ENCODE measurements around the gene ST3GAL5.
"Not testable (repeated sequence)": the region's sequence is repeated elsewhere in the genome, so short reads cannot be mapped to it uniquely, and the experiment has no call there.

ST3GAL5 gene

DNA sequence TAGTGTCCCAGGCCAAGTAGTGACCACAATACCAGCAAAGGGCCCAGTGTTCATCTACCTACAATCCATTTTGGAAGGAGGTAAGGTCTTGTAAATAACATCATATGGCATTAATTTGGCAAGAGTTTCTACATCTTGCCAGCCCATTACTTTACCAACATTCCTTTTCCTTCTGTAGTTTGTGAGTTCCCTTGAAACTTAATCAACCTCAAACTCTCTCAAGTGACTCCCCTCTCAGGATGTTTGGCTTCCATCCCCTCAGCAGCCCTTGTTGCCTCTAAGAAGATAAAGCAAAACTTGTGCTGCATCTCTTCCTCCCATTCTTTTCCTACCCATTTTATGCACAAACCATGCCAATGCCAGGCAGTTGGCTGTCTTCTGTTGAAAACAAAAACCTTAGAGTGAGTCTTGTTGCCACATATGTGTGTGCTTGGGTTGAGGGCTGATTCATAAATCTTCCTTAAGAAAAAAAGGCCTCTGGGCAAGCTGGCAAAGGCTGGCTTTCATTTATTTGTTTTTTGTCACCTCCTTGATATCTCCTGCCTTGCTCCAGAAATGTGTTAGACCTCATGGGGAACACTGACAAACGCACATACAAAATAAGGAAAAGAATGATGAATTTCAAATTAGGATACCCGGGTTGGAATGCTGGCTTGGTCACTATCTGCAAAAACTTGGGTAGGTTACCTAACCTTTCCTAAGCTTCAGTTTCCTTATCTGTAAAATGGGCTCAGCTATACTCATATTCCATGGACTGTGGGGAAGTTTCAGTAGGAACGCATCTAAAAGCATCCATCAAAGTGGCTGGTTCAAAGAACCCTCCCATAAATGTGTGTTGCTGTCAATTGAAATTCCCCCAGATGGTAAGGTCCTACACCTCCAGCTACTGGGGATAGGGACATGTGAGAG is 29.4 kb upstream of the ST3GAL5 start:
- DNase-seq = no peak

DNA sequence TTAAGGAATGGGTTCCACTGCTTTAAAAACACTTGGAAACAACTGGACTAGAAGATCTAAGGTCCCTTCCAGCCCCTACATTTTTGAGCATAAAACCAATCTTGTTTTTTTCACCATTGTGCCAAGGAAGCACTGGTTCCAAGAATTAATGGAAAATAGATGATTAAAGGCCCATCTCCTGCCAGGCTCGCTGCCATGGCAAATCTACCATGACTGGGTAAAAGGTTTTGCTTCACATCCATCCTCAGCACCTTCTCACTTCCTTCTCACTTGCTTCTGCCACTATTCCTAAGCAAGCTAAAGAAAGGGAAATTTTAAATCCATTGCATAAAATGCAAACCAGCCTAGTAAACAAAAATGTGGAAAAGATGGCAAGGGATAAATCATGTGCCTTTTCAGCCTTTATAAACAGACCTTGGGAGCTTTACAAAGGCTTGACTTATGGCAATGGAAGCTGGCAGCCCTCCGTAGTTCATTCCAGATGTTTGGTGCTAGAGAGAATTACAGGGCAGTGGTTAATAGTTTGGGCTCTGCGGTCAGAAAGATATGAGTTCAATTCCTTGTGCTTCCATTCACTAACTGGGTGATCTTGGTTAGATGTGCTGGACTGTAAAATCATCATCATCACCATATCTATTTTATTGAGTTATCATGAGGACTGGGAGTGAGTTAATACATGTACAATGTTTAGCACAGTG is 27.0 kb upstream of the ST3GAL5 start:
- DNase-seq = no peak

DNA sequence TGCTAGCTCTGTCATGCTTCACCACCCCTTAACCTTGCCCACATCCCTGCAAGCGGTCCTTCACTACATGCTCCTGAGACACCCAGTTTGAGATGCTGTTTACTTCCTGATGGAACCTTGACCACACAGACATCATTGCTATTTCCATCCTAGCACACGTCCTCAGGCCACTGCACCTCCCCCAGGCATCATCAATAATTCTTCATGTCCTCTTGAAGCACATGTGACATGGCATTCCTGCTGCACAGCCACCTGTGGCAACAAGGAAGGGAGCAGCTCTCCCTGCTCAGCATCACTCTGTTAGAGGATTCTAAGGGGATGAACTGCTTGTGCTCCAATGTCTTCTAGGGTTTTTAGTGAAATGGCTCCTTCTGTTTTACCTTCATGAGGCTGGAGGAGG is 26.1 kb upstream of the ST3GAL5 start:
- no peak for DNase-seq

DNA sequence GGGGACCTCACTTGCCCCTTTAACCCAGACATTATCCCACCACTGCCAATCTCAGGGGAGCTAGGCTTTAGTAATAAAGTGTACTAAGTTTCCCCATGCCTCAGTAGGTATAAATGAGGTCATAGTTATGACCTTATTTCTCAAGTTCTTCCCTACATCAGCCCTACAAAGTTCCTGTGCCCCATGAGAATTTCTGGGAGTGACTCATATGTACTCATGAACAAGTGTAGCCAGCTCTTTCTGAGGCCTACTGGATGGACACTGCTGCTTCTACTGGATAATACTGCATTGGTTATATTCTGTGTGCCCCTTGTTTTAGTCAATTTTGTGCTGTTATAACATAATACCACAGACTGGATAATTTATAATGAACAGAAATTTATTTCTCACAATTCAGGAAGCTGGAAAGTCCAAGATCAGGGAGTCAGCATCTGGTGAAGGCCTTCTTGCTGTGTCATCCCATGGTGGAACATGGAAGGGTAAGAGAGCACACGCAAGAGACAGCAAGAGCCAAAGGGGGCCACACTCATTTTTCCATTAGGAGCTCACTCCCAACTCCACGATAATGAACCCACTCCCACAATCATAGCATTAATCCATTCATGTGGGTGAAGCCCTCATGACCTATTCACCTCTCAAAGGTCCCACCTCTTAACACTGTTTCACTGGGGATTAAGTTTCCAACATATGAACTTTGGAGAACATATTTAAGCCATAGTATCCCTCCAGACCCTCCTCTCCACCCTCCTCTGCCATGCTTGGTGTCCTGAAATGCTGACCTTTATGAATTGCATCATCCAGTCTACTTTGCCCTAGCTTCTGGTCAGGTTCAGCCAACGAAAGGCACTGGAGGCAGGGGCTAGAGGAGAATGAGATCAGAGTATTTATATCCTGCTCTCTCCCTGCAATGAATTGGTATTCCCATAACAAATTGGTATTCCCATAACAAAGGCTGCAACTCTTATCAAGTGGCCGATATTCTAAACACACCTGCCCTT is 25.4 kb upstream of the ST3GAL5 start:
- DNase-seq = no peak

DNA sequence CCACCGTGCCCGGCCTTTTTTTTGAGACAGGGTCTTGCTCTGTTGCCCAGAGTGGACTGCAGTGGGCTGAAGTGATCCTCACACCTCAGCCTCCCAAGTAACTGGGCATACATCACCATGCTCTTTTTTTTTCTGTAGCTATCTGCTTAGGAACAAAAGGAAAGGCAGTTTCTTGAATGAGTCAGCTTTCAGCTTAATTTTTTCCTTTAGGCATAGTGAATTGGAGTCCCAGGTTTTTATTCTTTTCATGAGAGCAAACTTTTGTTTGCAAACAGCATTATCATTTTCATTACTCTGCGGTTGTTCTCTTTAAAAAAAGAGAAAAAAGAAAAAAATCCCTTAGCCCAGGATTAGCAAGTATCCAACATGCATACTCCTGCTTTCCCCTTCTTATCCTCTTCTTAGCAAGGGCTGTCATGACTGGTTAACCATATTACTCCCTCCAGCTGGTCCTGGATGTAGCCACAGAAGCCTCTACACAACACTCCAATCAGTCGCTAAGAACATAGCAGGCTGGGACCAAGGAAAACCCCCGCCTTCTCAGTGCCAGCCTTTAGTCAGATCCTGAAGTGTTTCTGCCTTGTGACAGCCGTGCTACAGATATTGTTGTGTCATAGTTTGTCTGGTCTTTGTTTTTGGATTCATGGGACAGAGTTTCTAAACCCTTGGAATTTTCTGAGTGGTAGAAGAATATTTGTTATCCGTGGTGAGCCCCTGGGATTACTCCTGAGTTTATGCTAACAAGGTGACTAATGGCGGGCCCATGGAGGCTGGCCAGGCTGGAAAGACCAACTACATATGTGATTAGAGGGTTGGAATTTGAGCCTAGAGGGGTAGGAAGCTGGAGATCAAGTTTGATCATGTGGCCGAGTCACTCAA is 23.3 kb upstream of the ST3GAL5 start:
- DNase-seq = no peak

DNA sequence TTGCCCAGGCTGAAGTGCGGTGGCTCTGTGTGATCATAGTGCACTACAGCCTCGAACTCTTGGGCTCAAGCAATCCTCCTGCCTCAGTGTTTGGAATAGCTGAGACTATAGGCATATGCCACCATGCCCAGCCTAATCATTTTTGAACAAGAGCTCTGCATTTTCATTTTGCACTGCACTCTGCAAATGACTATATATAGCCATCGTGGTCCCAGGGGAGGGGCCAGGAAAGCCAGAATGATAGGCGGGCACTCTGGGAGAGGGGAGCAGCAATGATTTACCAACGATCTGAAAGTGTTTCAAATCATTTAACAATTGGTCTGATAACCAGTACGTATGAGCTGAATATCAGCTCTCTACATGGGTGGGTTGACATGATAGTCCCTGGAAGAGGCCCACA is 22.3 kb upstream of the ST3GAL5 start:
- DNase-seq = no peak

DNA sequence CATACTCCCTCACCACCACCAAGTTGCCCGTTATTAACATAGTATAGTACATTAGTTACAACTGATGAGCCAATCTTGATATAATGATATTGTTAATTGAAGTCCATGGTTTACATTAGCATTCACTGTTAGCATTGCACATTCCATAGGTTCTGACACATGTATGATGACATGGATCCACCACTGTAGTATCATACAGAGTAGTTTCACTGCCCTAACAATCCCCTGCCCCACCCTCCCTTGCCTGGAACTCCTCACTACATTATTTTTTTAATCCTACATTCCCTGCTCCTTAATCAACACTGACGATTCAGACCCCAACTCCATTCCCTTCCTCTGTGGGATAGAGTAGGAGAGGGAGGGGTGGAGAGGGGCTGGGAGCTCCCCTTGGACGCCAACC is 20.2 kb upstream of the ST3GAL5 start:
- DNase-seq = no peak

DNA sequence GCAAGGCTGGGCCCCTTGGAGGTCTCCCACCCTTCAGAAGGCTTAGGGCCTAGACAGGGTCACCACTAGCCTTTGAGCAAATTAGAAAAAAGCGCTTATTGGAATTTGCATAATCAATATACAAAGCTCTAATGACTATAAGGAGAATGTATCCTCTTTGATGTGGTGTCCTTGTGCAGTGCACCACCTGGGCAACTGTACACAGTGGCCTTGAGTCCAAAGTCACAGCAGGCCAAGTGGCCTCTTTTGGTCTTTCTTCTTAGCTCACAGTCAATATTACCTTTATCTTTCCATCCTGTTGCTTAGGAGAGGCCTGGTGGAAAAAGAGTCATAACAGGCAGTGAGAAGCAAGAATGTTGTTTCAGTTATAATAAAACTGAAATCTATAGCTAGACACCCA is 19.7 kb upstream of the ST3GAL5 start:
- DNase-seq = no peak

DNA sequence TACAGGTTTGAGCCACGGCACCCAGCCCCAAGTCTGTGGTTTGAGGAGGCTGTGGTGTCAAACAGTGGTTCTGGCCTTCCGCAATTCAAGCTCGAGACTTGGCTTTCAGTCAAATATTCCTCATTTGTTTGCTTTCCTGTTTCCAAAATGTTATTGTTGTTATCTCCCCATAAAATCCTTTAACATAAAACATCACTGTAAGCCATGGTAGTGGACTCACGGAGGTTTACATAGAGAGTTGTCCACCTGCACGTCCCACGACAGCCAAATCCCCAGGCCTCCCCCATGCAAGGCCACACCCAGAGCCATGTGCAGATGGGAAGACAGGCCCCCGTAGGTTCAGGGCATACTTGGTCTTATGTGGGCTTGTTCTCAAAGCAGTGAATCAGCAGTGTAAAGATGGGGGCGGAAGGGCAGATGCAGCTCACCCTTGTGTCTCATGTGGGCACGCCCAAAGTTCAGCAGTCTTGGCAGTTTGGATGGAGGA is 18.9 kb upstream of the ST3GAL5 start:
- DNase-seq = no peak

DNA sequence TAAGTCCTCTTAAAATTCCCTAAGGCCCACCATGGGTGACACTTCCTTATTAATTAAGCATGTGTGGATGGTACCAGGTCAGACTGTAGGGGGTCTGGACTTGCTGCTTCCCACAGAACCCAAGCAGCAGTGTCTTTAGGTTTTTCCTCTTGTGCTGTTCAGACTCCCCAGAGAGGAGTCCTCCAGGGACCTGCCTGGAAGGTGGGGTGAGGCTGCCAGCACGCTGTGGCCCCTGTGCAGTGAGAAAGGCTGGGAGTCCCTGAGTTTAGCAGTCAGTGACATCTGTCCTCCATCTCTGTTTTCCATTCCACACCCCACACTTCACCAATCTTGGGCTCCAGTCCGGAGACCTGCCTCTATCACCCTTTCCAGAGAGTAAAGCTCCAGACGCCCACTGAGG is 18.0 kb upstream of the ST3GAL5 start:
- no peak for DNase-seq

DNA sequence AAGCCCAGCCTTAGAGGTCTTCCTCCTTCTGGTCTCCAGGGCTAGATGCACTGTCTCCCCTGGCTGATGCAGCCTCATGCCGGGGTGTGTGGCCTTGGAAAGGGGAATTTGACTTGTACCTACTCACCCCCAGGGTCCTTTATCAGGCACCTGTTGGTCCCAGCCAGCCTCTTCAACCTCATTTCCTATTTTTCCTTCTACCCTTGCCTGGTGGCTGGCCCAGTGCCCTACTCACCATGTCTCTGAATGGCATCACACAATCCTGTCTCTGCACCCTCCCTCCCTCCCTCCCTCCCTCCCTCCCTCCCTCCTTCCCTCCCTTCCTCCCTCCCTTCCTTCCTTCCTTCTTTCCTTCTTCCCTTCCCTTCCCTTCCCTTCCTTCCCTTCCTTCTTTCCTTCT is 17.1 kb upstream of the ST3GAL5 start:
- DNase-seq = no peak

DNA sequence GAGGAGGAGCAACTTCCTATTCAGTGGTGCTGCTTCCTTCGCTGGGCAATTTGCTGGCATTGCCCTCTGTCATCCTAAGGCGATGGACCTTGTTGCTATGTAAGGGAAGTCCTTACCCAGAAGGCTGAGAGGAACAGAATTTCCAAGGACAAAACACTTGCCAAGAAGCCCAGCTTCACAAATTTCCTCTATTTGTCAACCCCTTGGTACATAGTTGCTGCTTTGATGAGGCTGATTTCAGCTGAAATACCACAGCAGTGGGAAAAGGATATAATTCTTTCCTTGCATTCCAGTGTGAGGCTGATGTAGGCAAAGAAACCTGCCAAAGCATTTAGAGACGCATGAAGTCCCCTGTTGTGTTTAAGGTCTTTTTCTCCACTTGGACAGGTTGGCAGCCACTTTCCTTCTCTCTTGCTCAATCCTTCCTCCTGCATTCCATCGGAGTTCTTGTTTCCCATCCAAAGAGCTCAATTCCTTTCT is 16.4 kb upstream of the ST3GAL5 start:
- no peak for DNase-seq

DNA sequence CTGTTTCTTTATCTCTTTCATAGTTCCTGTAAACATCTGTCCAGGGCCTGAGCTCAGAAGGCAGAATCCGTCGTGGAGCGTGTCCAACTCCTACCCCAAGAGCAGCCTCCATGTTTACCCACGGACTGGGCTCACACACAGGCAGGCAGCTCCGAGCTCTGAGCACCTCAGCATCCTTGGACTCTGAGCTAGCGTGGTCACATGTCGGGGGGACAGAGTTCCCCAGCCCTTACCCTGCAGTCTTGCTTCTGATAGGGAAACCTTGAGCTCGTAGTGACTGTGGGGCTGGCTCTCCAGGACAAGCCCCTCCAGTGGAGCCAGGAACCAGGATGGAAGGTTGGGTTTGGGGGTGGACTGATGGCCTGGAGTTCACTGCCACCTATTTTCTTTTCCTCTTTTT is 15.1 kb upstream of the ST3GAL5 start:
- DNase-seq = no peak

DNA sequence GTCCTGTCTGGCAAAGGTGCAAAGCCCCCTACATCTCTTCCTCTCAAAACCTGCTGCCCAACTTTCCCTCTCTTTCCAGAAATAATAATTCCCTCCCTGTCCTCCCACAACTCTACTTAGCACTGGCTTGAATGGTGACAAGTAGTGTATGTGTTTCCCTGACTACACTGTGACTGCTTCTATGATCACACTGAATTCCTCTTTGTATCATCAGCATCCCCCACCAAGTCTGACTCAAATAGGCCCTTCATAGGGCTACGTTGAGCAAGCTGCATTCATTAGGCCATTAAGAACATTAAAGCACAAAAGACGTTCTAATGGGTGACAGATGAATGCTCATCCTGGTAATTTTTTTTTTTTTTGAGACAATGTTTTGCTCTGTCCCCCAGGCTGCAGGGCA is 13.7 kb upstream of the ST3GAL5 start:
- DNase-seq = no peak

DNA sequence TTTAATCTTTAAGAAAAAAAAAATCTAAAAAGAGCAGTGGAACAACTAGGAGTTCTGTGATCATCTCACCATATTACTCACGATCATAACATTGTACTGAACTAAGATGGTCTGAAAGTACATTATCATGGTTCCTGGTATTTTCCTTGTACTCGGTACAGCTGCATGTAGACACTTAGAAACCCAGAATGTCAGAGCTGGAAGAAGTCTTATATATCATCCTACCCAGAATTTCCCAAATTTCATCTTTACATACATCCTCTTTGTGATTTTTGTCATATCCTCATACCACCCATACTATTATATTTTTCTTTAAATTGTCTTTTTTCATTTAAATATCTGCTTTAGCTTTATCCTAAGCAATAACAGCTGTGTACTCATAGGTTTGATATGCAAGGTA is 12.4 kb upstream of the ST3GAL5 start:
- DNase-seq = no peak

DNA sequence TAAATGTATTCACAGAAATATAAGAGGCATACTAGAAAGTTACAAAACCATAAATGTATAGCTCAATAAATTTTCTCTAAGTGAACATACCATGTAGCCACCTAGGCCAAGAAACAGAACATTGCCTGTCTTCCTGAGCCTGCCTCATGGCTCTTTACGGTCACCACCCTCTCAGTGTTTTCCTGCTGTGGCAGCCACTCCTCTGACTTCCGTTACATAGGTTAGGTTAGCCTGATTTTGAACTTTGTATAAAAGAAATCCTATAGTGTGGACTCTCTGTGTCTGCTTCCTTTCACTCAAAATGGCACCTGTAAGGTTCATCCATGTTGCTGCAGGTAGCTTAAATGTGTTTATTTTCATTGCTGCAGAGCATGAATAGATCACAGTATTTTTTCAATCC is 11.6 kb upstream of the ST3GAL5 start:
- no peak for DNase-seq

DNA sequence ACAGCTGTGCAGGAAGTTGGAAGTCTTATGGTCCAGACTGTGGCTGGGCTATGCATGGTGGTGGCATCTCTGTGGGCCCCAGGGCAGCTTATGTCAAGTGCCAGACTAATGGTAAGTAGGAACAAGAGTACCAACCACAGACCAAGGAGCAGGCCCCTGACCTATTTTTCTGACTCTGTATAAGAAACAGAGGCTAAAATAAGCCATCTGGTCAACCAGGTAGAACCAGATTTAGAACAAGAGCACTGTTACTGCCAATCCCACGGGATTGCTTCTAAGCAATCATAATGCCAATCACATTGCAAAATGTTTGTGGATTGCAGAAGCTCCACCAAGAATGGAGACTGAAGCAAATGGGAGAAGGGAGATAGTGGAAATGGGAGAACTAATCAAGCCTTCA is 11.1 kb upstream of the ST3GAL5 start:
- DNase-seq = no peak

DNA sequence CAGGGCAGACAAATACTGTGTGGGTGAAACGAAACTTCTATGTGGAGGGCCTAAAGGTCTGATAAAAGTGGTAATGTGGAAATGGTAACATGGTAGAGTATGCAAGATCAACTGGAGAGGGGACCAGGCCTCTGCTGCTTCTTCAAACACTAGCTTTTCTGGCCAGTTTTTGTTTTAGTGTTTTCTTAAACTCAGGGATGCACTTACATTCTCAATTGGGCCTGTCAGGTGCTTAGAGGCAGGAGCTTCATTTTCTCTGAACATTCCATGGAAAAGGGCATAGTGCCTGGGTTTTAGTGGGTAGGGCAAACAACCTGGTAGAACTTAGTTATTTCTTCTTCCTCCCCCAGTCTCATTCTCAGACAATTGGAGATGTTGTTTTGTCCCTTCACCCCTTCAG is 10.5 kb upstream of the ST3GAL5 start:
- no peak for DNase-seq

DNA sequence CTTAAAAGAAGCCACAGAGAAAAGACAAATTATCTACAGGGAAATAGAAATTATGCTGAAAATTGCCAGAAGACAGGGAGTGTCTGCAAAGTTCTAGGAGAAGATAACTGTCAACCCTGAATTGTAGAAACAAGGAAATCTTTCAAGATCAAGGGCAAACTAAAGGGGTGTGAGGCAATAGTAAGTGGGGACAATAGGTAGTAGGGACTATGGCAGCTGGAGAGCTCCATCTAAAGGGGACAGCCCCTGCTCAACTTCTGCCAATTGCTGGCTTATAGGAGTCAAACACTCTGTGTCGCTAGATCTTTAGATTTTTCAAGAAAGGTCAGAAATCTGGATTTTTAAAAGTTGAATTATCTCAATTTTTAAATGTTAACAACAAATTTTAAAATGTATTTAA is 10.1 kb upstream of the ST3GAL5 start:
- no peak for DNase-seq

DNA sequence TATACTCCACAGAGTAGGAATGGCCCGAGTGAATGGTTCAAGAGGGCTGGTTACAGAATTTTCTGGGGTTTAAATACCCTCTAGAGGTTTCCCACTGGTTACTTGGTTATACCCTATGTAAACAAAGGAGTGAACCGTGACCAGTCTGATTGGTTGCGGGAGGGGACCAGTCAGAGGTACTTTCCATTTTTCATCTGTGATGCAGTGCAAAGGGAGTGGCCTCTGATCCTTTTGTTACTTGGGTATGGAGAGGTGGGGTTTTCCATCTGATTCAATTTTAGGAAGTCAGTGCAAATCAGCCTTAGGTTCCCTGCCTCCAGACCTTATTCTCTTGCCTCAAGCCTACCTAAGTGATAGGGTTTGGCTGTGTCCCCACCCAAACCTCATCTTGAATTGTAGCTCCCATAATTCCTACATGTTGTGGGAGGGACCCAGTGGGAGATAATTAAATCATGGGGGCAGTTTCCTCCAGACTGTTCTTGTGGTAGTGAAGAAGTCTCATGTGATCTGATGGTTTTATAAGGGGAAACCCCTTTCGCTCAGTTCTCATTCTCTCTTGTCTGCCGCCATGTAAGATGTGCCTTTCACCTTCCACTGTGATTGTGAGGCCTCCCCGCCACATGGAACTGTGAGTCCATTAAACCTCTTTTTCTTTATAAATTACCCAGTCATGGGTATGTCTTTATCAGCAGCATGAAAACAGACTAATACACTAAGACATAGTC is 5.9 kb upstream of the ST3GAL5 start:
- DNase-seq = not testable (repeated sequence)

All from SHP77 treated with DMSO at 0.1 percent for 48 hours (cell line).